GM18517 (cell line): ENCODE measurements around the gene DSTYK.
"Not testable (repeated sequence)": the region's sequence is repeated elsewhere in the genome, so short reads cannot be mapped to it uniquely, and the experiment has no call there.

Source experiments
- ATAC-seq: cut with Tn5 transposase; IDR thresholded peaks from one replicate; pipeline ENCODE4 v1.9.1; 2021; ENCODE audit warnings: mild to moderate bottlenecking, moderate library complexity; ENCODE audit not compliant: unreplicated experiment

DSTYK gene

DNA sequence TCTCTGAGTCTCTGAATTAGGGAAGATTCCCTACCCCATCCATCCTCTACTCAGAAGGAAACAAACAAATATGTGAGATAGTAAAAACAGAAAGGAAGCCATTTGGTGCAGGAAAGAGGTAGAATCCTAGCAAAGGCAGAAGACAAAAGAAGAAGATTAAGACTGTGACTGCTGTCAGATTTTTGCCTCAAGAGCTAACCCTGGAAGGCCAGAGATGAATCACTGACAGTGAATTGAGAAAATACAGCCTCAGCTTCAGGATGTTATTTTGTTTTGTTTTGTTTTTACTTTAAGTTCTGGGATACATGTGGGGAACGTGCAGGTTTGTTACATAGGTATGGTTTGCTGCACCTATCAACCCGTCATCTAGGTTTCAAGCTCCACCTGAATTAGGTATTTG is 31.7 kb downstream of the DSTYK start:
- no peak for ATAC-seq

DNA sequence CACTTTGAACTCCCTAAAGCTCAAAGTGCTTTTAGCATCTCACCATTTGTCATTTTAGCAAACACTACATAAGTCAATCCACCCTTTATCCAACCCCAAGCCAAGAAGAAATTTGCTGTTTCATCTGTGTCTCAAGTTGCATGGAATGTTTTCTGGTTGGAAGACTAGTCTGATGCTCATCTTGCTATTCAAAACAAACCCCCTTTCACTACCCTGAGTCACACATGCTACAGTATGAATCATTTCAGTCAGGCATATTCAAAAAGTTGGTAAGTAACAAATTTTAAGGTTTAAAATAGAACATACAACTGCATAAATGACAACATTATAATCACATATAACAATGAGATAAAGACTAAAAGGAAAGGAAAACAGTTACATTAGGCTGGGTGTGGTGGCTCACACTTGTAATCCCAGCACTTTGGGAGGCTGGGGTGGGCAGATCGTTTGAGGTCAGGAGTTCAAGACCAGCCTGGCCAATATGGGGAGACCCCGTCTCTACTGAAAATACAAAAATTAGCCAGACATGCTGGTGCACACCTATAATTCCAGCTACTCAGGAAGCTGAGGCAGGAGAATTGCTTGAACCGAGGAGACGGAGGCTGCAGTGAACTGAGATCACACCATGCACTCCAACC is 38.7 kb downstream of the DSTYK start:
- no peak for ATAC-seq

DNA sequence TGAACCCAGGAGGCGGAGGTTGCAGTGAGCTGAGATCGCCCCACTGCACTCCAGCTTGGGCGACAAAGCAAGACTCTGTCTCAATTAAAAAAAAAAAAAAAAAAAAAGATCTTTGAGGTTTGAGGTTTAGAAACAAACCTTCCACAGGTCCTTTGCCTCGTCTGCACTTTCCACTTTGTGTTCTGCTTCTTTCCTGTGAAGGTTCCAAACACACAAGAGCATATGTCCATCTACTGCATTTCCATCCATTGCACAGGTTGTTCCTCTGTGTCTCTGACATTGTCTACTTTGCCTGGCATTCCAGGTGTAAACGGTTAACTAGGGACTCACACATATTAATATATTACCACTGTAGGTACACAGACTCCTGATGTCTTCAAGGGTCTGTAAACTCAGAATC is 40.1 kb downstream of the DSTYK start:
- no peak for ATAC-seq

DNA sequence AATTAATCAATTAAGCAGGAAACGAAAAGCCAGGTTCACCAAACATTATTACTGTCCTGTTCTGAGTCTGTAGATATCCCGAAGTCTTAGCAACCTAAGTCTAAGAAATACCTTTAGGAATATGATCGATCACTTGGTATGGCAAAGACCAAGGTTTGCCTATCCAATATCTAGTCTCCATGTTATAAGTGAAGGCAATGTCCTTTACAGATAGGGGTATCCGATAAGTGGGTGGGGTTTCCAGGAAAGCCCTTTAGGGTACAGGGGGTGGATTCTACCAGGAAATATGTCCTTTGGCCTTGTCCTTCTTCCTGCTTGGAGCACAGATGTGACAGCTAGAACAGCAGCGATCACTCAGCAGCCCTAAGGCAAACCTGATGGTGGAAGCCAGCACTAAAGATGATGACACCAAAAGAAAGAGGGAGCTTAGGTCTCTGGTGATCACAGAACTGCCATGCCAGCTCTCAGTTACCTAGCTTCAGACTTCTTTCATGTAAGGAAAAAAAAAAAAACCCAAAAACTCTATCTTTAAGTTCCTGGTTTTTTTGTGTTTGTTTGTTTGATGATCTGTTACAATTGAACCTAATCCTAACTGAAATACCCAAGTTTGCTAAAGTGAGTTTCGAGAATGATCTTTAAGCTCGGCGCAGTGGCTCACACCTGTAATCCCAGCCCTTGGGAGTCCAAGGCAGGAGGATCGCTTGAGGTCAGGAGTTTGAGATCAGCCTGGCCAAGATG is 40.8 kb downstream of the DSTYK start:
- ATAC-seq: no peak

DNA sequence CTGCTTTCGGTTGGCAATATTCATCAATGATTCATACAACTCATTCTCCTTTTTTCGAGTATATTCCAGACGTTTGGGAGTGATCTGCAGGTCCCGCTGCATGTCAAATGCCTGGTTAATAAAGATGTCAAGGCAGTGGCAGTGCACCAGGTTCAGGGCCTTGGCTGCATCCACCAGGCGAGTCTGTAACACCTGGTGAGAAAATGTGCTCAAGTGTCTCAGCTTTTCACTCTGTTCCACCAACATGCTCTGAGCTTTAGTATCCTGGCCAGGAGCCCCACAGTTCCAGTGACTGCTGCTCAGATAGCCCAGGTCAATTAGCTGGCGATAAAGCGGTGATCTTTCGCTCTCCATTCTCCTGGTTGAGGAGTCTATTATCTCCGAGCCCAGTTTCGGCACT is 42.3 kb downstream of the DSTYK start:
- ATAC-seq: no peak

DNA sequence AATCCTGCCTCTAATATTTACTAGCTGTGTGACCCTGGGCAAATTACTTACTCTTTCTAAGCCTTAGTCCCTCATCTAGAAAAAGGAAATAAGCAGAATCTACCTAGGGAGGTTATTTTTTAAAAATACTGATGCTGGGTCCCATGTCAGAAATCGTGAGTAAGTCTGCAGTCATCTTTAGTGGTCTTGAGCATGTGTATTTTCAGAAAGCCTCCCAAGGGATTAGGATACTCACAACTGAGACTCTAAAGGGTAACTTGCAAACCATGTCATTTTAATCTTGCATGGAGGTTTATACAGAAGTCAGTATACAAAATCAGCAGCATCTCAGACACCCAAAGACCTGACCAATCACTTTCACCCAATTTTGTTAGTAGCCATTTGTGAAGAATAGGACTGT is 43.2 kb downstream of the DSTYK start:
- no peak for ATAC-seq

DNA sequence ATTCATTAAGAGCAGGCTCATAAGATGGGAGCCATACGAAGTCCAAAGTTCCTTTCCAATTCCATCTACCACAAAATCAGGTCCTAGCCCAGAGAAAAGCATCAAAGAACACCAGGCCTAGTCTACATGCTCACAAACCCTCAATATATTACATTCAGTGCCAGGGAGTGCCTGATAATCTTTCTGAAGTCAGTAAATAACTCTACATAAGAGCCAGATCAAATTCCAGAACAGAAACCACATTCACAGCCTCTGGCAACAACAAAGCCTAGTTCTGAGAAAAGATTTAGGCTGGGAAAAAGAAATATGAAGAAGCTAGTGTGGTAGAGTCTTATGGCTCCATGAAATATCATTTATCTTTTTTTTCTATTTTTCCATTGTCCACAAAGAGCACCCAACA is 49.2 kb downstream of the DSTYK start:
- ATAC-seq: no peak

DNA sequence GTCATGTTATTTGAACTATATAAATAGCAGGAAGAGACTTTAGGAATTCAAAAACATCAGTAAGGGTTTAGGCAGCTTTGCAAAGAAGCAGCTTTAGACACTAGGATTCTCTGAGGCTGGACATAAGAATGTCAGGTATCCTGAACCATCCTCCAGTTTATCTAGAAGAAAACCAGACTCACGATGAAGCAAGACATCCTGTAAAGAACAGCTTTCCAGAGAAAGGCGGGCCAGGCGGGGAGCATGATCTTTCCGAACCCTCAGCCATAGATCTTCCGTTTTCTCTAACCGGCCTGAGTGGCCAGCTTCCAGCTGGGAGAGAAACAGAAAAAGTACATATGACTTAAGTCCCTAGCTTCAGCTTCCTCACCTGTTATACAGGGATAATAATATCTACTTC is 50.4 kb downstream of the DSTYK start:
- no peak for ATAC-seq

DNA sequence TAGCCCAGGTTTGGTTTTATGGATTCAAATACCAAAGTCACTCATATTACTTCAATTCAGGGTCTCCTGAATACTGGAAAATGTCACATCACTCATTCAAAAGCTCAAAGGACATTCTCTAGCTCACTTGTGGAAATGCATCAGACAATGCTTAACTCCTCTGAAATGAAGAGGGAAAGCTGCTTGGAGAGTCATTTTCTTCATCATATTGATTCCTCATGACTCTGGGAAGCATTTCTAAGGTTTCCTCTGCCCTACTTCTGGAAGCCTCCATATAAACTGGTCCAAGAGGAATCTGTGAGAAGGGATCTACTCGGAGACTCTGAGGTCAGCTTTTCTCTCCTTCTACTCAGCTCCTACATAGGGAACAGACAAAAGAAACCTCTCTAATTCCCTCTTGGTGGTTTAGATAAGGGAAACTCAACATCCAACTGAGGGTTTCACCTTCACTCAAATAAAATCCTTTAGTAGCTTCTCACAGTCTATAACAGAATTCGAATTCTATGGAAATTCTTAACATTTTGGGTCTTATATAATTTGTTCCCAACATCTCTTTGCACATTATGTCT is 53.4 kb downstream of the DSTYK start:
- no peak for ATAC-seq

DNA sequence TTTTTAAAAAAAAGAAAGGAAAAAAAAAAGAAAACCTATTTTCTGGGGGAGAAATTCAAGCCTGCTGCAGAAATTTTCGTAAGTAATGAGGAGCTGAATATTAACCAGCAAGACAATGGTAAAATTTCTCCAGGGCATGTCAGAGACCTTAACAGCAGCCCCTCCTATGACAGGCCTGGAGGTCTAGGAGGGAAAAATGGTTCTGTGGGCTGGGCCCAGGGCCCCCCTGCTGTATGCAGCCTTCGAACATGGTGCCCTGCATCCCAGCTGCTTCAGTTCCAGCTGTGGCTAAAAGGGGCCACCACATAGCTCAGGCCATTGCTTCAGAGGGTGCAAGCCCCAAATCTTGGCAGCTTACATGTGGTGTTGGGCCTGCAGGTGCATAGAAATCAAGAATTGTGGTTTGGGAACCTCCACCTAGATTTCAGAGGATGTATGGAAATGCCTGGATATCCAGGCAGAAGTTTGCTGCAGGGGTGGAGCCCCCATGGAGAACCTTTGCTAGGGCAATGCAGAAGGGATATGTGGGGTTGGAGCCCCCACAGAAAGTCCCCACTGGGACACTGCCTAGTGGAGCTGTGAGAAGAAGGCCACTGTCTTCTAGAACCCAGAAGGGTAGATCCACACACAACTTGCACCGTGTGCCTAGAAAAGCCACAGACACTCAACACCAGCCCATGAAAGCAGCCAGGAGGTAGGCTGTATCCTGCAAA is 55.7 kb downstream of the DSTYK start:
- not testable (repeated sequence) for ATAC-seq

DNA sequence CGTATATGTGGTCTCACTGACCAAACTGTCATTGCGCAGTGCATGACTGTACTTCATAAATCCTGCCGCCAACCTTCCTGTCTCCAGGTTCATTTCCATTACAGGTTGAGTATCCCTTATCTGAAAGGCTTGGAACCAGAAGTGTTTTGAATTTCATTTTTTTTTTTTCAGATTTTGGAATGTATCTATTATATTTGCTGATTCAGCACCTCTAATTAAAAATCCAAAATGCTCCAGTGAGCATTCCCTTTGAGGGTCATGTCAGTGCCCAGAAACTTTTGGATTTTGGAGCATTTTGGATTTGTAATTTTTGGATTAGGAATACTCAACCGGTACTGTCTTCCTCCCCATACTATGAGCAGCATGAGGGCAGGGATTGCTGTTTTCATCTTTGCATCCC is 59.0 kb downstream of the DSTYK start:
- ATAC-seq: no peak

DNA sequence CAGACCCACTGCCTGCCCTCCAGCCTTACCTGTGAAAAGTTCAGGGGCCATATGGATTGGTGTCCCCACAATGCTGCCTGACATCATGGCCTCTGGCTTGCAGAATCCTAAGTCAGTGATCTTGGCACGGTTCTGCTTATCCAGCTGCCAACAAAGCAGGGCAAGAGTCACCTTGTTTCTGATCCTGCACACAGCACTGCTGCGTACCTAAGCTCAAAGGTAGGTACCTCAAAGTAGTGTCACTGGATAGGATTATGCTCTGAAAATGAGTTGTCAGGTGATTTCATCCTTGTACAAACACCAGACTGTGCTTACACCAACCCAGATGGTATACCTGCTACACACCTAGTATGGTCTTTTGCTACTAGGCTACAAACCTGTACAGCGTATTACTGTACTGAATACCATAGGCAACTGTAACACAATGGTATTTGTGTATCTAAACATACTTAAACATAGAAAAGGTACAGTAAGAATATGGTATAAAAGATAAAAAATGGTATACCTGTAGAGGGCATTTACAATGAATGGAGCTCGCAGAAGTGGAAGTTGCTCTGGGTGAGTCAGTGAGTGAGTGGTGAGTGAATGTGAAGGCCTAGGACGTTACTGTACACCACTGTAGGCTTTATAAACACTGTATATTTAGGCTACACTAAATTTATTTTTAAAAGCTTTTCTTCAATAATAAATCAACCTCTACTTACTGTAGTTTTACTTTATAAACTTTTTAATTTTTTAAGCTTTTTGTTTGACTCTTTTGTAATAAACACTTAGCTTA is 60.7 kb downstream of the DSTYK start:
- no peak for ATAC-seq

DNA sequence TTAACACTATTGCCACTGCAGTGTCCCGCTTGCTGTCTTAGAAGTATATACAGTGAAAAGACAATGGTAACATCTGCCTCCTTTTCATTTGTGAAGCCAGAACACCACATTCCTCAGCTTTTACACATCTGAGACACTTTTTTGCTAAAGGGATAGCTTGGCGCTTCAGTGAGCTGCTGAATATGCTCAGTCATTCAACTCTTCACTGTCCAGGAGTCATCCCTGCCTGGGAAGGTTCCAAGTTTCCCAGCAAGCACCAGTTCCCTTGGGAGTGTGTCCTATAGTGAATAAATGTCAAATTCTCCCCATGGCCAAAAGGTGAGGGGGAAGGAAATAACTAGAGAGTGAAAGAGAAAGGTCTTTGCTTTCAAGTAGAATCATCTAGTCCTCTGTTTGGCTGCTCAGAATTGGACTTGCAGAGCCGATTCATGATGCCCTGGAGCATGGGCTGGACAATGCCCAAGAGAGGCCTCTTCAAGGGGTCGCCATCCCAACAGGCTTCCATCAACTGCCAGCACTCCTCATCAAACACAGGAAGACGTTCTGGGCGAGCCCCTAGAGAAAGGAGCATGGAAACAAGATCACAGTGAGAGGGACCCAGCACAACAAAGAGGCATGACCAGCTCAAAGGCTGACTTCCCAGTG is 64.2 kb downstream of the DSTYK start:
- ATAC-seq: no peak

DNA sequence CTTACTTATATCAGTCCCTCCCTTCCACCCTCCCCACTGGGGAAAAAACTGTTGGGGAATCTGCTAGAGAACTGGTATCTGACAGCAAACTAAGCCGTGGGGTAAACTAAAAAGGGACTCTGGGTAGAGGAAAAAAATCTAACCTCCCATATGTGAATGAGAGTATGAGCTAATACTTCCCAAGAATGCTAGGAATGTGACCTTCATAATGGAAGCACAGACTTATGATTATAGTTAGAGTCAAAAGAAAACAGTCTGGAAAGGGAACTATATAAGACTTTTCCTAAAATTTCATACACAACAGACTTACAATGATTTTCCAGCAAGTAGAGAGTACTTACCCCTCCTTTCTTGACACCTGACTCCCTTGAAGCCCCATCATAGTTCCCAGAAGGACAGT is 66.8 kb downstream of the DSTYK start:
- no peak for ATAC-seq

DNA sequence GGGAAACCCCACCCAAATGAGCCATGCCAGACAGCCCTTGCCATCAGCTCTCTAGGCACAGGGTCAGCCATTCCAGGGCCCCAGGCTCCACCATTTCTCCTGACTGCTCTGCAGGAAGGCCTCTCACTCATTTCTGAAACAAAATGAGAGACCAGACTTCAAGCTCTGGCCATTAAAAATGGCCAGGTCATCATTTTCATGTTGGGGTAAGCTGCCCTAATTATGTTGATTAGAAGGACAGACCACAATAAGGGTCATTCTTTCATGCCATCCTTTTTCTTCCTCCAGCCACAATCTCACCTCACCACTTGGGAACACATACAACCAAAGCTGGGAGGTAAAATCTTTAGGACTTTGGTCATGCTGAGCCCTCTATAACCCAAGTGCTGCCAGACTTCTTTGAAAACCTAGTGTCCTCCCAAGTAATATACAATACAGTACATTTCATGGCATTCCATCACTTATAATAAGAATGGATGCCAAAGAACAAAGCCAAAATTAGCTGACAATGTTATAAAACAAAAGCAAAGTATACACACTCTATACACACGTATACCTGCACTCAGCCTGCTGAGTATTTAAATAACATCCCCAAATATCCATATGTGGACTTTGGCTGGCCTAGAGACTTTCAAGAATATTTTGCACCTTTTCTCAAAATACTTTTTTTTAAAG is 67.3 kb downstream of the DSTYK start:
- ATAC-seq: no peak

DNA sequence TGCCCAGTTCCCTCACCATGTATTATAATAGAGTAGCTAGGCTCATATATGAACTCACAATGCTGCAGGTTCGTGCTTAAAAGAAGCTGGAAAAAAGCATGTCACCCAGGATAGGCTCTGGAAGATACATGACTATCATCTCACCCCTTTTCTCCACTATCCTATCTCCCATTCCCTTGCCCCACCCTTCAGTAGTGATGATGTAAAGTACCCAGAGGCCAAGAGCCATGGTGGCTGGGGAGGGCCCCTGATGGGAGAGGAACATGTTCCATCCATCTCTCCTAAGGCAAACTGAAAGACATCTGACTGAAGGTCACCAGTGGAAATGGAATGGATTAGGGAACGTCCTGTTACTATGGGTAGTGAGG is 69.4 kb downstream of the DSTYK start:
- no peak for ATAC-seq

DNA sequence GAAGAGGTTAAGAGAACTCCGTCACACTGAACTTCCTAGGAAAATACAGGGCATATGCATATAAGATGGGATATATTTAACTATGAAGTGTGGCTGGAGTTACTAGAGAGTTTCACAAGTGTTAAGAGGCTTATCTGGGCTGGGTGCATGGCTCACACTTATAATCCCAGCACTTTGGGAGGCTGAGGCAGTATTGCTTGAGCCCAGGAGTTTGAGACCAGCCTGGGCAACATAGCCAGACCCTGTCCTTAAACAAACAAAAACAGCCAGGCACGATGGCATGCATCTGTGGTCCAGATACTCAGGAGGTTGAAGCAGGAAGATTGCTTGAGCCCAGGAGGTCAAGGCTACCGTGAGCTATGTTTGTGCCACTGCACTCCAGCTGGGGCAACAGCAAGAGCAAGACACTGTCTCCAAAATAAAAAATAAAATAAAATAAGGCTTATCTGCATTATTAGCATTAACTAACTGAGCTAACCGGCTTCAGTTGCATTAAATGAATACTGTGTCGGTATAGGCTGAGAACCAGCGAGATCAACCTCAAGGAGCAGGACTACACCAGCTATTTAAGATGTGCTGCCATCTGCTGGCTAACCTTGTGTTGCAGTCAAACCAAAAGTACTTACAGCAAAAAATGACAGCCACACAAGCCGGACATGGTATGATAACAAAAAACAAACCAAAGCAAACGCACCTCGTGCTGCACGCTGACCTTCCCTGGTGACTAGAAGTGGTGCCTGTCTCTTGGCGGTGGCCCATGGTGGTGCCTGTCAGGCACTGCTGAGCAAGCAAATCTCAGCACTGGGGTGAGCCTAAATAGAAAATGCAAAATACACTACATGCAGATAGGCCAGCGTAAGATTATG is 70.0 kb downstream of the DSTYK start:
- no peak for ATAC-seq

DNA sequence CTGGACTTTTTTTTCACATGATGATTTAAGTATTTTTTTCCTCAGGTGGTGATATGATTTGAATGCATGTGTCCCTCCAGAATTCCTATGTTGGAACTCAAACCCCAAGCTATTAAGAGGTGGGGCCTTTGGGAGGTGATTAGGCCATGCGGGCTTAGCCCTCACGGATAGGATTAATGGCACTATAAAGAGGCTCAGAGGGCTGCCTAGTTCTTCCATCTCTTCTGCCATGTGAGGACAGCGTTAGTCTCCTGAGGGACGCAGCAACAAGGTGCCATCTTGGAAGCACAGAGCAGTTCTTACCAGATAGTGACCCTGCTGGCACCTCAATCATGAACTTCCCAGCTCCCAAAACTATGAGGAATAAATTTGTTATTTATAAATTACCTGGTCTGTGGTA is 71.4 kb downstream of the DSTYK start:
- no peak for ATAC-seq

DNA sequence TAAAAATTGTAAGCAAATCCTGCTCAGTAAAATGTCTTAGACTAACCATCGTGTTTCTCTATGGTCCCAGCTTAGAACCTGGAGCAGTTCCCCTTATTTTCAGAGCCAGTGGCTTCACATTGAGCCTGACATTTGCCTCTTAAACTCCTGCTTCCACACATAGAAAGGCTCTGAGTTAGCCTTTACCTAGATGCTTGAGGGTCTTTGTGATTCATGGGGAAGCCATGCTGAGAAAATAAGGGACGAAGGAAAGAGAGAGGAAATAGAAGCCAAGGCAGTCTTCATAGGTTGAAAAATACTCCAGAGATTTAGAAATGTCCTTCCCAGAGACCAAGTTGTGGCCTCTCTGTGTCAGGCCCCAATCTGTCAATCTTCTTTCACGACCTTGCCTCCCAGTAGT is 73.6 kb downstream of the DSTYK start:
- no peak for ATAC-seq
